Transverse colon (tissue), 4 donors: ENCODE results near the gene MYH15. TPM values are rescaled to one million over a fixed set of nuclear protein-coding genes. Genes with fewer than 3 reads are reported as not detected.

Source experiments
- DNase-seq: peaks from one replicate; pipeline ENCODE4 v3.0.0-alpha.2; 2019
- H3K27ac ChIP-seq, 4 donors: fragments of 200-600 bp; sonication (generic); 2 replicates each; pipeline ENCODE4 v1.5.1; 2016 to 2018; ENCODE audit warnings: inconsistent platforms in 4 of 4
- H3K27me3 ChIP-seq: fragments of 200-600 bp; sonication (generic); 2 replicates; pipeline ENCODE4 v1.5.1; 2017; ENCODE audit warnings: inconsistent platforms
- H3K36me3 ChIP-seq, 4 donors: fragments of 200-600 bp; sonication (generic); 2 replicates each; pipeline ENCODE4 v1.5.1; 2017 to 2019; ENCODE audit warnings: inconsistent platforms in 4 of 4
- H3K4me1 ChIP-seq, 4 donors: fragments of 200-600 bp; sonication (generic); 2 replicates each; pipeline ENCODE4 v1.5.1; 2017 to 2020; ENCODE audit warnings: inconsistent platforms in 4 of 4
- H3K4me3 ChIP-seq, 4 donors: fragments of 200-600 bp; sonication (generic); 1 replicate in 1 of 4; 2 replicates in 3 of 4; pipeline versions ENCODE4 v1.5.1 to v1.6.1; 2017 to 2019; ENCODE audit warnings: inconsistent platforms in 4 of 4
- H3K9me3 ChIP-seq, 2 donors: fragments of 200-600 bp; sonication (generic); 2 replicates each; pipeline ENCODE4 v1.5.1; 2017 to 2019; ENCODE audit warnings: inconsistent platforms in 2 of 2
- EP300 ChIP-seq: sonication (generic); formaldehyde crosslinking; IDR thresholded peaks from one replicate; pipeline ENCODE4 v1.6.1; 2017; ENCODE audit warnings: antibody characterized with exemption, low read depth
- POLR2A ChIP-seq: fragments of 450-650 bp; IDR thresholded peaks from one replicate; pipeline ENCODE4 v1.6.1; 2016; ENCODE audit warnings: antibody characterized with exemption, mild to moderate bottlenecking, moderate library complexity
- POLR2AphosphoS5 ChIP-seq, 3 donors: sonication (generic); formaldehyde crosslinking; IDR thresholded peaks; one replicate each; pipeline ENCODE4 v1.6.1; 2016; ENCODE audit warnings: antibody characterized with exemption in 3 of 3
- WGBS, 2 donors: methylation state at CpG; one replicate each; pipeline ENCODE4 v1.1.5; 2018; ENCODE audit warnings: low coverage in 1 of 2; 5-methylcytosine and 5-hydroxymethylcytosine counted together
- in situ Hi-C, 4 donors: fragments of 200-750 bp; cut with MboI; loops; one replicate each; pipeline versions ENCODE4 v1.15.0 to v1.15.1; 2017; ENCODE audit warnings: low sequenced_read_pairs in 3 of 4, low pct_ligation_motif_present in 1 of 4, low pct_unique_long_range_greater_than_20kb in 1 of 4
- intact Hi-C: fragments of 100-400 bp; cut with DNase I; formaldehyde crosslinking; loops from one replicate; pipeline ENCODE4 v1.15.1; 2023; ENCODE audit warnings: low total_unique reads
- total RNA-seq, 4 donors: library from RNA; depleted of rRNA; stranded (reverse); fragments of >200 nt; gene quantifications; one replicate each; pipeline ENCODE4 v1.1.0, GENCODE V29; 2016
- TF ChIP-seq, protein P1 (sequence below), 5 experiments: fragments of 200-600 bp in 3 of 5; fragments of 450-650 bp in 2 of 5; sonication (generic) in 3 of 5; IDR thresholded peaks; 1 replicate in 2 of 5; 2 replicates in 3 of 5; pipeline ENCODE4 v1.5.1; 2016 to 2017; ENCODE audit warnings: antibody characterized with exemption in 5 of 5, inconsistent platforms in 3 of 5, mild to moderate bottlenecking in 2 of 5, moderate library complexity in 1 of 5

MYH15 gene
- total RNA-seq, 4 donors from 2014 or later = 0.16 to 0.41 TPM; not detected in 2

- Histone ChIP-seq H3K36me3 (no peaks in the 10 kb centered on the region), H3K4me1 (peaks cover 0 to 8% (median 4%) of the 10 kb centered on the region in 4 donors), H3K4me3 (no peak overlapping the region), H3K27ac (no peak overlapping the region), H3K9me3 (no peaks in the 10 kb centered on the region), H3K27me3 (no peaks in the 10 kb centered on the region)
- 74% methylated on average over 2 of the region's 2 CpGs; no CpG with 5 or more reads in 1 of the 2 donors for WGBS, 2 donors
- intact Hi-C loops = no loop called here
- no peak for DNase-seq
- in situ Hi-C loops = loop anchor here in 1 of 4 donors (10.0 kb wide), 1 partner anchor 324 kb away; no protein-coding TSS in a partner anchor
- TF ChIP-seq POLR2A = no peak
- TF ChIP-seq, protein P1, sequence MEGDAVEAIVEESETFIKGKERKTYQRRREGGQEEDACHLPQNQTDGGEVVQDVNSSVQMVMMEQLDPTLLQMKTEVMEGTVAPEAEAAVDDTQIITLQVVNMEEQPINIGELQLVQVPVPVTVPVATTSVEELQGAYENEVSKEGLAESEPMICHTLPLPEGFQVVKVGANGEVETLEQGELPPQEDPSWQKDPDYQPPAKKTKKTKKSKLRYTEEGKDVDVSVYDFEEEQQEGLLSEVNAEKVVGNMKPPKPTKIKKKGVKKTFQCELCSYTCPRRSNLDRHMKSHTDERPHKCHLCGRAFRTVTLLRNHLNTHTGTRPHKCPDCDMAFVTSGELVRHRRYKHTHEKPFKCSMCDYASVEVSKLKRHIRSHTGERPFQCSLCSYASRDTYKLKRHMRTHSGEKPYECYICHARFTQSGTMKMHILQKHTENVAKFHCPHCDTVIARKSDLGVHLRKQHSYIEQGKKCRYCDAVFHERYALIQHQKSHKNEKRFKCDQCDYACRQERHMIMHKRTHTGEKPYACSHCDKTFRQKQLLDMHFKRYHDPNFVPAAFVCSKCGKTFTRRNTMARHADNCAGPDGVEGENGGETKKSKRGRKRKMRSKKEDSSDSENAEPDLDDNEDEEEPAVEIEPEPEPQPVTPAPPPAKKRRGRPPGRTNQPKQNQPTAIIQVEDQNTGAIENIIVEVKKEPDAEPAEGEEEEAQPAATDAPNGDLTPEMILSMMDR (IDR thresholded peaks at IDR 0.05) = no peak
- no peak for TF ChIP-seq POLR2AphosphoS5 (IDR thresholded peaks at IDR 0.05)
- no peak for TF ChIP-seq EP300
These were observed 31.2 kb downstream of the MYH15 start for GRCh38 chr3:108479224-108479623.

DNA sequence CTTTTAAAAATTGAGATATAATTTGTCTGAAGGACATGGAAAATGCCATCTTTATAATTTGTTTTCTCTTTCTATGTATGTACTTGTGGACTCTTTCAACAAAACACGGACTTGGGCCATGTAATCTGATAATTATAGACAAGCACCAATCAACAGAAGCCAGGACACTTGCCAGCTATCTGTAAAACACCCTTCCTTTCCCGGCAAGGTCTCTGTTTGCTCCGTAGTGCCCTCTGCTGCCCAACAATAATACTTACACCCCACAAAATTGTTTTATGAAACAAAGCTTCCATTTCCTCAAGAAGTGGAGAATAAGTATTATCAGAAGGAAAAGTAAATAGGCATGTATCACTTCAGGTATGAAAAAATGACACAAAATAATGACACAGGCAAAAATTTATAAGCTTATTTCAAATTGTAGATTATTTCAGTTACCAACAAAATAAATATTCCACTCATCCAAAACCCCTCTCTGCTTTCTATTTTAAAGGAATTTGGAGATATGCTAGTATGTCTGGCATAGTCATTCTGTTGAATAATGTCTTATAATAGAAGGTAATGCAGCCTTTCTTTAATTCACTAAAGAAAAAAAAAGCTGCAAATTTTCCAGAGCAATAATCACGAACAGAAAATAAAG, 32.8 kb downstream of the MYH15 start:
- no peaks in the 10 kb centered on the region for H3K9me3 ChIP-seq
- no peaks in the 10 kb centered on the region for H3K36me3 ChIP-seq
- H3K27me3 ChIP-seq = no peaks in the 10 kb centered on the region
- 15 to 24% methylated on average over 4 of the region's 4 CpGs for WGBS, 2 donors
- H3K4me1 ChIP-seq = peaks cover 0 to 8% (median 4%) of the 10 kb centered on the region in 4 donors
- DNase-seq = peak; percentile 79
- H3K27ac ChIP-seq = no peak overlapping the region
- no peak overlapping the region for H3K4me3 ChIP-seq
- in situ Hi-C loops (loop anchor here in 1 of 4 donors (10.0 kb wide), 1 partner anchor 323 kb away; no protein-coding TSS in a partner anchor), intact Hi-C loops (no loop called here)
- no peak for TF ChIP-seq POLR2AphosphoS5 (IDR thresholded peaks at IDR 0.05)
- TF ChIP-seq, protein P1 (IDR thresholded peaks at IDR 0.05) = peak; percentile 61 to 87 (median 70)

GRCh38 chr3:108475220-108475782, 35.1 kb downstream of the MYH15 start:
- TF ChIP-seq, protein P1 (IDR thresholded peaks at IDR 0.05) = no peak
- TF ChIP-seq POLR2A = no peak
- no peak for TF ChIP-seq EP300
- no peak for TF ChIP-seq POLR2AphosphoS5 (IDR thresholded peaks at IDR 0.05)
- DNase-seq = no peak
- Histone ChIP-seq H3K4me3 (no peak overlapping the region), H3K9me3 (no peaks in the 10 kb centered on the region), H3K27me3 (no peaks in the 10 kb centered on the region), H3K4me1 (peaks cover 0 to 8% (median 4%) of the 10 kb centered on the region in 4 donors), H3K36me3 (no peaks in the 10 kb centered on the region), H3K27ac (no peak overlapping the region)
- intact Hi-C loops (no loop called here), in situ Hi-C loops (loop anchor here in 1 of 4 donors (10.0 kb wide), 1 partner anchor 320 kb away; no protein-coding TSS in a partner anchor)
- 63% methylated on average over 1 of the region's 1 CpG for WGBS, 2 donors

GRCh38 chr3:108474581-108474980, 35.8 kb downstream of the MYH15 start:
- H3K4me3 ChIP-seq = no peak overlapping the region
- intact Hi-C loops (no loop called here), in situ Hi-C loops (loop anchor here in 1 of 4 donors (10.0 kb wide), 1 partner anchor 320 kb away; no protein-coding TSS in a partner anchor)
- WGBS, 2 donors = 87 to 92% methylated on average over 3 of the region's 3 CpGs
- H3K27ac ChIP-seq = no peak overlapping the region
- H3K9me3 ChIP-seq = no peaks in the 10 kb centered on the region
- peaks cover 0 to 8% (median 4%) of the 10 kb centered on the region in 4 donors for H3K4me1 ChIP-seq
- no peaks in the 10 kb centered on the region for H3K27me3 ChIP-seq
- no peak for DNase-seq
- TF ChIP-seq, protein P1 (IDR thresholded peaks at IDR 0.05) = no peak
- TF ChIP-seq POLR2AphosphoS5 (IDR thresholded peaks at IDR 0.05) (no peak), EP300 (no peak), POLR2A (no peak)
- no peaks in the 10 kb centered on the region for H3K36me3 ChIP-seq
